Right lobe of liver (tissue), 4 donors: ENCODE data around the gene SLC39A10.

Experiments used
- POLR2A ChIP-seq: fragments of 450-650 bp; IDR thresholded peaks from one replicate; pipeline ENCODE4 v1.6.1; 2017; ENCODE audit warnings: antibody characterized with exemption, mild to moderate bottlenecking
- TF ChIP-seq, protein P1 (sequence below), 4 donors: fragments of 200-600 bp in 3 of 4; fragments of 450-650 bp in 1 of 4; IDR thresholded peaks; one replicate each; pipeline versions ENCODE4 v1.5.1 to v1.8.0; 2016 to 2022; ENCODE audit warnings: antibody characterized with exemption in 4 of 4, mild to moderate bottlenecking in 2 of 4
- donor health status: DM: no; HTN: no; CAD: no.
- donor health status: DM: no; HTN: no; CAD: no.
- donor health status: DM: no; HTN: yes; CAD: no.

DNA sequence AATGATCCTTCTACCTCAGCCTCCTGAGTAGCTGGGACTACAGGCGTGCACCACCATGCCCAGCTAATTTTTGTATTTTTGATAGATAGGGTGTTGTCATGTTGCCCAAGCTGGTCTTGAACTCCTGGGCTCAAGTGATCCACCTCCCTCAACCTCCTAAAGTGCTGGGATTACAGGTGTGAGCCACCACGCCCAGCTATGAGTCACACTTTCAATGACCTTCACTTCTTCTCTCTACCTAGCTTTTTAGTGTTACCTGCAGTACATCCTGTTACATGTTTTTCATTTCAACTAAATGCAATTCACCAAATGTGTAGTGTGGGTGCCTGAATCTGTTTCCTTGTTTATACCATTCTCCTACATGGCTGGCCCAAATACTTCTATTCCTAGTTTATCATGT lies 64.0 kb downstream of the SLC39A10 start:
- TF ChIP-seq, protein P1, sequence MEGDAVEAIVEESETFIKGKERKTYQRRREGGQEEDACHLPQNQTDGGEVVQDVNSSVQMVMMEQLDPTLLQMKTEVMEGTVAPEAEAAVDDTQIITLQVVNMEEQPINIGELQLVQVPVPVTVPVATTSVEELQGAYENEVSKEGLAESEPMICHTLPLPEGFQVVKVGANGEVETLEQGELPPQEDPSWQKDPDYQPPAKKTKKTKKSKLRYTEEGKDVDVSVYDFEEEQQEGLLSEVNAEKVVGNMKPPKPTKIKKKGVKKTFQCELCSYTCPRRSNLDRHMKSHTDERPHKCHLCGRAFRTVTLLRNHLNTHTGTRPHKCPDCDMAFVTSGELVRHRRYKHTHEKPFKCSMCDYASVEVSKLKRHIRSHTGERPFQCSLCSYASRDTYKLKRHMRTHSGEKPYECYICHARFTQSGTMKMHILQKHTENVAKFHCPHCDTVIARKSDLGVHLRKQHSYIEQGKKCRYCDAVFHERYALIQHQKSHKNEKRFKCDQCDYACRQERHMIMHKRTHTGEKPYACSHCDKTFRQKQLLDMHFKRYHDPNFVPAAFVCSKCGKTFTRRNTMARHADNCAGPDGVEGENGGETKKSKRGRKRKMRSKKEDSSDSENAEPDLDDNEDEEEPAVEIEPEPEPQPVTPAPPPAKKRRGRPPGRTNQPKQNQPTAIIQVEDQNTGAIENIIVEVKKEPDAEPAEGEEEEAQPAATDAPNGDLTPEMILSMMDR (IDR thresholded peaks at IDR 0.05): no peak
- TF ChIP-seq POLR2A: no peak
